ENCODE data around the gene NCOA5.

DNA sequence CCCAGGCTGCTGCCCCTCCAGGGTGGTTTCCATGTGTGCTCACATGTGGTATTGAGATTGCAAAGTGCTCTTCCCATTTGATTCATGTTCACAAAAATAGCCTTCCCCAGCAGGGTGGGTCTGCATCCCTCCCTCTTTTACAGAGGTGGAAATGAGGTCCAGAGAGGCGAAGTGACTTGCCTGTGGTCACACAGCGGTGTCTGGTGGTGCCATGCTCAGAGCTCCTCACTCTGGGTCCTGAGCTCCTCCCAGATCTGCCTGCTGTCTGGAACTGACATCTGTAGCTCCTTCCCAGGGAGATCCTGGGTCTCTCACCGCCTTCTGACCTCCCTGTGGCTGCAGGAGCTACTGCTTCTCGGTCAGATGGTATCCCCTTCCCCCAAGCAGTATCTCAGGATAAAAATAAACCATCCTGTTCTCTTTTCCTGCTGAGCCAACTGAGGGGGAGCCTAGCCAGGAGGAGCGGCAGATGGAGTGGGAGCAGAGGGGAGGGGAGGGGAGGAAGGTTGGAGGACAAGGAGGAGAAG lies 40.3 kb upstream of the NCOA5 start:
- TF ChIP-seq, protein P1, sequence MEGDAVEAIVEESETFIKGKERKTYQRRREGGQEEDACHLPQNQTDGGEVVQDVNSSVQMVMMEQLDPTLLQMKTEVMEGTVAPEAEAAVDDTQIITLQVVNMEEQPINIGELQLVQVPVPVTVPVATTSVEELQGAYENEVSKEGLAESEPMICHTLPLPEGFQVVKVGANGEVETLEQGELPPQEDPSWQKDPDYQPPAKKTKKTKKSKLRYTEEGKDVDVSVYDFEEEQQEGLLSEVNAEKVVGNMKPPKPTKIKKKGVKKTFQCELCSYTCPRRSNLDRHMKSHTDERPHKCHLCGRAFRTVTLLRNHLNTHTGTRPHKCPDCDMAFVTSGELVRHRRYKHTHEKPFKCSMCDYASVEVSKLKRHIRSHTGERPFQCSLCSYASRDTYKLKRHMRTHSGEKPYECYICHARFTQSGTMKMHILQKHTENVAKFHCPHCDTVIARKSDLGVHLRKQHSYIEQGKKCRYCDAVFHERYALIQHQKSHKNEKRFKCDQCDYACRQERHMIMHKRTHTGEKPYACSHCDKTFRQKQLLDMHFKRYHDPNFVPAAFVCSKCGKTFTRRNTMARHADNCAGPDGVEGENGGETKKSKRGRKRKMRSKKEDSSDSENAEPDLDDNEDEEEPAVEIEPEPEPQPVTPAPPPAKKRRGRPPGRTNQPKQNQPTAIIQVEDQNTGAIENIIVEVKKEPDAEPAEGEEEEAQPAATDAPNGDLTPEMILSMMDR (conservative IDR thresholded peaks at IDR 0.05) = no peak
- no peak for TF ChIP-seq ZFX (IDR thresholded peaks at IDR 0.05)
